ENCODE results near the gene FCRL4.

FCRL4 gene

GRCh38 chr1:157624471-157624870 lies 26.6 kb upstream of the FCRL4 start:
- H3K27me3 ChIP-seq (ENCODE audit: insufficient read depth, low read length, poor library complexity, severe bottlenecking): no peaks in the 10 kb centered on the region
- H3K79me2 ChIP-seq (ENCODE audit: insufficient read depth, low read length): no peaks in the 10 kb centered on the region
- H4K20me1 ChIP-seq (ENCODE audit: insufficient read depth, low read length, poor library complexity, severe bottlenecking): no peaks in the 10 kb centered on the region
- H3K9ac ChIP-seq (ENCODE audit: low read depth, low read length, poor library complexity, severe bottlenecking): no peak overlapping the region
- TF ChIP-seq CTCF (conservative IDR thresholded peaks at IDR 0.05; ENCODE audit: low read length) (no peak), EZH2phosphoT487 (IDR thresholded peaks at IDR 0.05; ENCODE audit: borderline replicate concordance) (no peak)
- H3K4me2 ChIP-seq (ENCODE audit: low read depth, low read length, poor library complexity, severe bottlenecking): no peak overlapping the region
- H3K9me3 ChIP-seq (ENCODE audit: insufficient read depth, low read depth, low read length): no peaks in the 10 kb centered on the region
- H3K36me3 ChIP-seq (ENCODE audit: insufficient read depth, low read length): no peaks in the 10 kb centered on the region
- no peaks in the 10 kb centered on the region for H3K9me2 ChIP-seq (replicated peaks; ENCODE audit: low read depth, low read length)
- H3K4me1 ChIP-seq (ENCODE audit: insufficient read depth, low read length, poor library complexity, severe bottlenecking): peaks cover 18% of the 10 kb centered on the region
- H3K4me3 ChIP-seq (ENCODE audit: low read length, poor library complexity, severe bottlenecking): no peak overlapping the region
- no peaks in the 10 kb centered on the region for H3F3A ChIP-seq (ENCODE audit: low read depth)
- H2AFZ ChIP-seq (ENCODE audit: low read length): no peak overlapping the region

GRCh38 chr1:157622471-157622870 lies 24.6 kb upstream of the FCRL4 start:
- Histone ChIP-seq H3K36me3 (ENCODE audit: insufficient read depth, low read length) (no peaks in the 10 kb centered on the region), H3F3A (ENCODE audit: low read depth) (no peaks in the 10 kb centered on the region), H3K4me3 (ENCODE audit: low read length, poor library complexity, severe bottlenecking) (no peak overlapping the region), H3K9me3 (ENCODE audit: insufficient read depth, low read depth, low read length) (no peaks in the 10 kb centered on the region), H4K20me1 (ENCODE audit: insufficient read depth, low read length, poor library complexity, severe bottlenecking) (no peaks in the 10 kb centered on the region), H3K4me2 (ENCODE audit: low read depth, low read length, poor library complexity, severe bottlenecking) (no peak overlapping the region), H3K4me1 (ENCODE audit: insufficient read depth, low read length, poor library complexity, severe bottlenecking) (peaks cover 13% of the 10 kb centered on the region), H2AFZ (ENCODE audit: low read length) (no peak overlapping the region), H3K27me3 (ENCODE audit: insufficient read depth, low read length, poor library complexity, severe bottlenecking) (no peaks in the 10 kb centered on the region), H3K9me2 (replicated peaks; ENCODE audit: low read depth, low read length) (no peaks in the 10 kb centered on the region), H3K9ac (ENCODE audit: low read depth, low read length, poor library complexity, severe bottlenecking) (no peak overlapping the region), H3K79me2 (ENCODE audit: insufficient read depth, low read length) (no peaks in the 10 kb centered on the region)
- TF ChIP-seq EZH2phosphoT487 (IDR thresholded peaks at IDR 0.05; ENCODE audit: borderline replicate concordance) (no peak), CTCF (conservative IDR thresholded peaks at IDR 0.05; ENCODE audit: low read length) (no peak)

GRCh38 chr1:157618190-157618589 lies 20.3 kb upstream of the FCRL4 start:
- Histone ChIP-seq H3K4me1 (ENCODE audit: insufficient read depth, low read length, poor library complexity, severe bottlenecking) (peaks cover under 1% of the 10 kb centered on the region), H3K27me3 (ENCODE audit: insufficient read depth, low read length, poor library complexity, severe bottlenecking) (no peaks in the 10 kb centered on the region), H3K9me2 (replicated peaks; ENCODE audit: low read depth, low read length) (no peaks in the 10 kb centered on the region), H3K9me3 (ENCODE audit: insufficient read depth, low read depth, low read length) (no peaks in the 10 kb centered on the region), H3K36me3 (ENCODE audit: insufficient read depth, low read length) (no peaks in the 10 kb centered on the region), H3K79me2 (ENCODE audit: insufficient read depth, low read length) (no peaks in the 10 kb centered on the region), H3K9ac (ENCODE audit: low read depth, low read length, poor library complexity, severe bottlenecking) (no peak overlapping the region), H3F3A (ENCODE audit: low read depth) (no peaks in the 10 kb centered on the region), H4K20me1 (ENCODE audit: insufficient read depth, low read length, poor library complexity, severe bottlenecking) (no peaks in the 10 kb centered on the region), H2AFZ (ENCODE audit: low read length) (no peak overlapping the region), H3K4me2 (ENCODE audit: low read depth, low read length, poor library complexity, severe bottlenecking) (no peak overlapping the region), H3K4me3 (ENCODE audit: low read length, poor library complexity, severe bottlenecking) (no peak overlapping the region)
- TF ChIP-seq EZH2phosphoT487 (IDR thresholded peaks at IDR 0.05; ENCODE audit: borderline replicate concordance): no peak
- TF ChIP-seq CTCF (conservative IDR thresholded peaks at IDR 0.05; ENCODE audit: low read length): no peak

Data from Loucy (cell line).